COLO668 (cell line): Measurements from ENCODE around the gene SDHA.
A peak's percentile ranks its signal among the peaks of the same experiment; 100 is the strongest.

Source experiments
- DNase-seq: peaks from one replicate; lab custom pipeline; 2025; ENCODE audit not compliant: unreplicated experiment; lab: John Stamatoyannopoulos, UW

SDHA gene

DNA sequence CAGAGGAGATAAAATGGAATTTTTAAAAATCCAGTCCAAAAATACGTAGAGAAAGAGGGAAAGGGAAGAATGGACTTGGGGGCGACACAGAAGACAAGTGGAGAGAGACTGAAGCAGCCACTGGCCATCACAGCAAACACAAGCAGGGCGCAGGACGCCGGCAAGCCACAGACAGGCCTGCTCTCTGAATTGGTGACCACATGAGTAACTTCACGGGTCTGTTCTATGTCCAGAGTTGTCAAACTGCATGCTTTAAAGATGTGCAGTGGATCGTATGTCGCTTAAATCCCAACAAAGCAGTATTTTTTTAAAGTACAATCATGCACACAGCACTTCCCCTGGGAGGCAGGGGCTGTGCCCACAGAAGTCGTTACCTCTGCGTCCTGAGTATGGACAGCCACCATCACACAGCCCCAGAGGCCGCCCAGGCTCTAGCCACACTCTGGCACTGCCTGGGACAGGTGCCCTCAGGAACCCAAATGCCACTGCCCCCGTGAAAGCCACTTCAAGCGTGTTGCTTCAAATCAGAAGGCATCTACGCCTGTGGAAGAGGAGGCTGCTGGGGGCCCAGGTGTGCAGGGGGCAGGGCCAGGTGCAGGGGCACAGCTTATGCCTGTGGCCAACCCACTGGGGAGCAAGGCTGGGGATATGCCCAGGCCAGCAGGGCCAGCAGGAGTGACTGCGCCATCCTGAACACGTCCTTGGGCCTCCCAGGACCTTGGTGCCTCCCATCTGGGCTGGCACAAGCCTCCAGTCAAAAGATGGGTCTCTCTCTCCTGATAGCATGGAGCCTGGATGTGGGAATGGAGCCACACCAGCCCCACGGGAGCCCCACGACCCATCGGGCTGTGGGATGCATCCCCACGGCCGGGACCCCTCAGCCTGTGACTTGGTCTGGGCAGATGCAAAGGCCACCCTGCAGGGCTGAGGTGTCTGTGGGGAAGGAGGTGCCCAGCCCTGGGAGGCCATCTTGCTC is 32.7 kb upstream of the SDHA start:
- DNase-seq = no peak

DNA sequence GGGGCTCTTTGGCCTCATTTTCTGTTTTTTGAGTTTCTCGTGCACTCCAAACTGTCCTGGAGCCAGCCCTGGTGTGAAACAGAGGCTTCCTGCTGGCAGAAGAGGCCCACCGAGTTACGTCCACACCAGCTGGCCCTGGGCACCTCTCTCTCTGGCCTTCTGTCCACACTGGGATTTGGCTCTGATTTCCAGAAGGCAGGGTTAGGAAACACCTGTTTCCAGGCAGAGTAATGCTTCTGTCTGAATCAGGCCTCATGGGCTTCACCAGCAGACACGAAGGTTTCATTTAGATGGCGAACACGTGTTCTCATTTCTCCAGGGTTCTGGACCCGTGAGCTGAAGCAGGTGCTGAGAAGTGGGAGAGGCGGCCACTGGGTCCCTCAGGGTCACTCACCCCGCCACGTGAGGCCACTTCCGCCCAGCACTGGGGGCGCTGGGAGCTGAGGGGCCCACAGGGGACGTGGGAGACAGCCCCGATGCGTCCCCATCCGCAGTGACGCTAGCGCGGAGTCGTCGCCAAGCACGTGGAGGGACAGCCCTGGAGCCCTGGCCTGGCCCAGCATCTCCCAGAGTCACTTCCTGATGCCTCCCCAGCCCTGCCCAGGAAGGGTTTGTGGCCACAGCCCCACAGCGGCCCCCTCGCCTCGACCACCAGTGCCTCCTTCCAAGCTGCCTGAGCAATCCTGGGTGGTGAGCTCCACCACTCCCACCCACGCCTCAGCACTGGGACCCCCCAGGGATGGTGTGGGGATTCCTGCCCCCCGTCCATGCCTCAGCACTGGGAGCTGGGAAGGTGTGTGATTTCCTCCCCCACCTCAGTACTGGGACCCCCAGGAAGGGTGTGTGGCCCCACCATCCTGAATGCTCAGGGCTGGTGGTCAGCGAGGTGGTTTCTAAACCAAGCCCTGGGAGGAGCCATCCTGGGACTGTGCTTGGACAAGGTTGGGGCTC is 31.8 kb upstream of the SDHA start:
- DNase-seq = no peak

DNA sequence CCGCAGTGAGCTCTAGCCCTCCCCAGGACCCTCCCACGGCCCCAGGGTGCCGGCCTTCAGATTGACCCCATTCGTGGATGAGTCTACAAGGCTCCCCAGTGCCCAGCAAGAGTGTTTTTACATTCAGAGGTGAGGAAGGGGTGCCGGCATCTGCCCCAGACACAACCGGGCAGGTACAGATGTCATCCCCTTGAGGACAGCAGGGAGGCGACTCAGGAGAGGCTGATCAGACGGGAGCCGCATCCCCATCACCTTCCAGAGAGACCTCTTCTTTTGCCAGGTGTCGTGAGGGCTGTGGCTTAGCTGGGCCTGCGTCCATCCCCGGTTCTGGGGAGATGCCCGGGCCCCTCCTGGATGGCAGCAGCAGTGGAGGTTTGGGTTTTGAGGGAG is 31.1 kb upstream of the SDHA start:
- no peak for DNase-seq

DNA sequence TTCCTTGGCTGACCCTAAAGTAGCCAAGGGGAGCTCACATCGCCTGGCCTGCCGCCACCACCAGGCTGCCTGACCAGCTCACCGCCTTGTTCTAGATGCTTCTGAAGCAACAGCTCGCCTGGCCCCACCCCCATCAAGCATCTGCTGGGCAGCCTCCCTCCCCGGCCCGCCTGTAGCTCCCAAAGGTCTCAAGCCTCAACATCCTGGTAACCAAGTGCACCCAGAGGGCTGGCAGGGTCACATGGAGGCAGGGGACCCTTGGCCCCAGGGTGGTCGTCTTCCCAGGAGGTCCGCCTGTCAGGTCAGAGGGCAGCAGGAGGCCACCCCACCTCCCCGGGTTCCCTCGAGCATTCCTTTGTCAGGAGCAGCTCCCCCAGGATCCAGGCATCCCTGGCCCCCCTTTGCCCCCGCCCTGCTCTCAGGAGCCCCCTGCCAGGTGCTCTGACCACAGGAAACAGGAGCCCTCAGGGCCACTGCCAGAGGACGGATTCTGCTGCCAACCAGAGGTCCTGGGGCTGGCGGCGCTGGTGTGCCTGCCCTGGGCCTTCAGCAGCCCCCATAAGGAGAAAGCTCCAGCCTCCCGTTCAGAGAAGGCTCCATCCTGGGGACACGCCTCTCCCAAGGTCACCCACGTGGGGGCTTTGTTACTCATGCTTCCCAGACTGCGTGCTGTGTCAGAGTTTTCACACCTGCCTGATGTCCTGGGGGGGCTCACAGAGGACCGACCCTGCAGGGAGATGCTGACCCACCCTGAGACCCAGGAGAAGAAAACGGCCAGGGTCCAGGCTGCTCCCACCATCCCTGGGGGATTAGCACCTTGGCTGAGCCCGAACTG is 30.3 kb upstream of the SDHA start:
- DNase-seq = no peak

DNA sequence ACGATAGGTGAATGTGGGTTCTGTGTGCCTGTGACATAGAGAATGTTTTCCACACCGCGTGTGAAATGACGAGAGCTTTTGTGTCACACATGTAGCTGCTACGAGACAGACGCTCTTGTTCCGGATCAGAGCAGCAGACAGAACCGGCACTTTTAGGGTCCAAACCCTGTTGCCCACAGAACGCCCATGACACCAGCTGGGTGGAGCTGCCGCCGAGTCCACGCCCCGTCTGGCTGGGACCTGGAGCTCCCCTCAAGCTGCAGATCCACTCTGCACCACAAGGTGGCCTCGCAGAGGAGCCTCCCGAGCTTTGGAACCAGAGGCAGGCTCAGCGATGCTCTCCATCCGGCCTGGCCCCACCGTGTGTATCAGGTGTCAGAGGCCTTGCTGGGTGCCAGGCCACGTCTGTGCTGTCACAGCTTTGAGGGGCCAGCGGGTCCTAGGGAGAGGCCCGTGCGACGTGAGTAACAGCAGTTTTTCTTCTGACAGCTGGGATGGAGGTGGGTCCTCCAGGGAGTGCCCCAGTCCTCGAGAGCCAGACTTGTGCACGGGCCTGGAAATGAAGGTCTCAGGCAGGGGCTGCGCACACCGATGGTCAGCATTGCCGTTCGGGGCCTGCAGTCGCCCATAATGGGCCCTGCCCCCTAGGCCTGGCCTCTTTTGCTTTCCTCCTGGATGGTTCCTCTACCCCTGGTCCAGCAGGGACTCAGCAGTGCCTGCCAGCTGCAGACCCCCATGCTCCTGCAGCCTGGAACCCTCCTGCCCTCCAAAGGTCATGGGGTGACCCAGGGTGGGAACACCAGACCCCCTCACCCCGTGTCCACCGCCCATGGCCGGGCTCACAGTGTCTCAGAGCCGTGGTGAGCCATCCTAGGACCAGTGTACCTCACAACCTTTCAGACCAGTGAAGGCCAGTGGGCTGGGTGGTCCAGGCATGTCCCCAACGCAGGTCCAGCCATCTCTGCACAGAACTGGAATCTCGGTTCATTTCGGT is 29.3 kb upstream of the SDHA start:
- peak; percentile 96 for DNase-seq

DNA sequence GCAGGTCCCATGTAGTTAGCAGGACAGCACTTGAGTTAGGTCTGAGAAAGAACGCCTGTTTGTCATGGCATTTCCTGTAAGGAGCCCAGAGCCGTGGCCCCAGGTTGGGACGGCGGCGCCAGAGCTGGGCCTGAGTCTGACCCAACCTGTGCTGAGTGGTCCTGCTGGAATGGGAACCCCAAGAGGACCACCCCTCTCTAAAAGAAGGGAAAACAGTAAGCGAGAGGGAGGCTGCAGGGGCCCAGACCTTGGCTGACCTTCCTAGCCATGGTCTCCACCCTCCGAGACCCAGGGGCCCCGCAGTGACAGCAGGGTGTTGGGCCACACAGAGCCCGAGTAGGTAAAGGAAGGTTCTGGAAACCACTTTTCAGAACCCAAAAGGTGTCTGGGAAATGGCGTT is 28.6 kb upstream of the SDHA start:
- DNase-seq = no peak

DNA sequence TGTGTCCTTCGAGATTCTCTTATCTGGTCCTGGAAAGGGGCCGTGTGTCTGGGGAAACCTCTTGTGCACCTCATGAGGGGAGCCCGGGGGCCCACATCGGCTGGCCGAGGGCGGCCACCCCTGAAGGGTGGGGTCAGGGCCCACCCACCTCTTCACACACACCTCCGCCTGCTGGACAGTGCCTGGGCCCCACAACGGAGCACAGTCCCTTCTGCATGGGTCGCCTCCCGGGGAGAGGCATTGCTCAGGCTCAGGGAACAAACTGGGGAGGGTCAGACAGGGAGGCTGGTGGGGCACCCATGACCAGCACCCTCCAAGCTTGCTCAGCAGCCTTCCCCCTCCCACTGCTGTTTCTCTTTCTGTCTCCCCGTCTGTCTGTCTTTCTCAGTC is 28.1 kb upstream of the SDHA start:
- DNase-seq = no peak

DNA sequence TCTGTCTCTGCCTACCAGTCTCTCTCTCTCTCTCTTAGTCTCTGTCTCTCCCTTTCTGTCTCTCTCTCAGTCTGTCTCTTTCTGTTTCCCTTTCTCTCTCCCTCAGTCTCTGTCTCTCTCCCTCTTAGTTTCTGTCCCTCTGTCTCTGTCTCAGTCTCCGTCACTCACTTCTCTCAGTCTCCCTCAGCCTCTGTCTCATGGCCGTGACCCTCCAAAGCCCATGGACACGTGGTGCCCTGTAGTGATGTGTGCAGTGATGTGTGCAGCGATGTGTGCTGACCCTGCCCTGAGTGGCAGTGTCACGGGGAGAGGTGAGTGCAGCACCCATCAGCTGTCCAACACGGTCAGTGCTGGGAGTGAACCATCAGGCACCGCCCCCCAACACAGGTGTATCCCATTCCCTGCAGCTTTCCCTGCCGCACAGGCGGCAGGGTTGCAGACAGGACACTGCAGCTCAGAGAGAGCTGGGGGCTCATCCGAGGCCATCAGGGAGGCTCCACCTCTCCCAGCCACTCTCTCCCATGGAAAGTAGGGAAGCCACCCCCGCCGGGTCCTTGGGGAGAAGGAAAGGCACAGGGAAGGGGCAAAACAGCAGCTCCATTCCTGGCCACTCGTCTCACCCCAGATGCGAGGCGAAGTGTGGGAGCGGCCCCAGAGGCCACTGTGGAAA is 27.6 kb upstream of the SDHA start:
- DNase-seq = peak; percentile 61

DNA sequence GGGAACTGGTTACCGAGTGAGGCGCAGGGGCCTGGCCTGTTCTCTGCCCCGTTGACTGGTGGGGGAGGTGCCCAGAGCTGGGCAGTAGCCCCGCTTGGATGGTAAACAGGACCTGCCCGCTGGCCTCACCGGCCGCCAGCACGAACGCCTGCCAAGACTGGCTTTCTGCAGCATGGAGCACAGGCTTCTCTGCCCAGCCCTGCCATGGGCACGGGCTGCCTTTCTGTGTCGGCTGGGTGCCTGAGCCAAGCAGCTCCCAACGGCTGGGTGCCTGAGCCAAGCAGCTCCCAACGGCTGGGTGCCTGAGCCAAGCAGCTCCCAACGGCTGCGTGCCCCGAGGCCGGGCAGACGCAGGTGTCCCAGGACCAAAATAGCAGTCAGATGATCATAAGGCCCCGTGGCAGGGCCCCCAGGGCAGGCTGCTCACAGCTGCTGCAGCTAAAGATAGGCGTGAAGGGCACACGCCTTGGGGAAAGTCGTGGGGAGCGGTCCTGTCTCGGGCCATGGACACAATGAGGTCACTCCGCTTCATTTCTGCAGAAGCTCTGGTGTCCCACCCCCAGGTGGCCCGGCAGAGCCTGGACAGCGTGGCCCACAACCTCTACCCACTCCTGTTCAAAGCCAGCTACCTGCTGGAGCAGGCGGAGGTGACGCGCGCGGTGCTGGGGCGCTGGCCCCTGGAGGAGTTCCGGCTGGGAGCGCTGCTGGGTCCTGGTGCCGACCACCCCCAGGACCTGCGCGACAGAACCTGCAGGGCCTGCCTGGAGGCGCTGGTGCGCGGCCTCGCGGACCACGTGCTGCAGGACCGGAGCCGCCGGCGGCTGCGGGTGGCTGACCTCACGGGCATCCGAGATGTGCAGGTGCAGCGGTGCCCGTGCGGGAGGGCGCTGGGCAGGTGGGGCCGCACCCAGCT is 26.8 kb upstream of the SDHA start, which contains the start of gene LRRC14B:
TSS of gene LRRC14B (plus strand) at position 460 of the 913 bp plus-strand sequence. CDS start at position 504, 44 bp downstream.
- DNase-seq = peak; percentile 85

DNA sequence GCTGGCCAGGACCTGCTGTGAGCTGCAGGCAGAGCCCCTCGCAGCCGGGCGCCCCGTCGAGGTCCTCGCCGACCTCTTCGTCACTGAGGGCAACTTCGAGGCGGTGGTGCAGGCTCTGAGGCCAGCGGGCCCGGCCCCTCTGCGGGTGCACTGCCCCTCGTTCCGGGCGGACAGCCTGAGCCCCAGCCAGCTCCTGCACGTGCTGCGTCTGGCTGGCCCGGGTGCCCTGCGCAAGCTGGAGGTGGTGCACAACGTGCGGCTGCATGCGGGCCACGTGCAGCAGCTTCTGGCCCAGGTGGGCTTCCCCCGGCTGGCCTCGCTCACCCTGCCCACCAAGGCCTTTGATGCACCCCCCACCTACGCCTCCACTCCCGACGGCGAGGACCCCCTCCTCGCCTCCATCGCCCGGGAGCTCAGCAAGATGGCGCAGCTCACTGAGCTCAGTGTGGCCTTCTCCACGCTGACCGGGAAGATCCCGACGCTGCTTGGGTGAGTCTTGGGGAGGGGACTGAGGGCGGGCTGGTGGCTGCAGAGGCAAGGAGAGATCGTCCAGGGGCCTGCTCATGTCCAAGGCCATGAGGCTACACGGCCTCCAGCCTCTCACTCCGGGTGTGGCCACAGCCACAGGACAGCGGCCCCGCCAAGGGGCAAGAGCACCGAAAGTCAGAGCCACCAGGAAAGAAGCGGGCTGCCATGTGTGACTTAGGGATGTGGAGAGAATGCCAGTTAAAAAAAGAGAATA is 26.0 kb upstream of the SDHA start:
- DNase-seq = no peak

DNA sequence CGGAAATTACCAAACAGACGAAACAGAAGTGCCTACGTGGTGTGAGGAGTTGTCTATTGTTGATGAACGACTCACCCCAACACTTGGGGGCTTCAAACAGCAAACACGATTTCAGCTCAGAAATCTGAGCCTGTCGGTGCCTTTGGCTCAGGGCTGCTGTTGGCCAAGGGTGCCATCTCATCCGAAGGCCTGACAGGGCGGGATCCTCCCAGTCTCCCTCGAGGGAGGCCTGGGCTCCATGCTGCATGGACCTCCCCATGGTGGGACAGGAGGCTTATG is 25.5 kb upstream of the SDHA start:
- no peak for DNase-seq

DNA sequence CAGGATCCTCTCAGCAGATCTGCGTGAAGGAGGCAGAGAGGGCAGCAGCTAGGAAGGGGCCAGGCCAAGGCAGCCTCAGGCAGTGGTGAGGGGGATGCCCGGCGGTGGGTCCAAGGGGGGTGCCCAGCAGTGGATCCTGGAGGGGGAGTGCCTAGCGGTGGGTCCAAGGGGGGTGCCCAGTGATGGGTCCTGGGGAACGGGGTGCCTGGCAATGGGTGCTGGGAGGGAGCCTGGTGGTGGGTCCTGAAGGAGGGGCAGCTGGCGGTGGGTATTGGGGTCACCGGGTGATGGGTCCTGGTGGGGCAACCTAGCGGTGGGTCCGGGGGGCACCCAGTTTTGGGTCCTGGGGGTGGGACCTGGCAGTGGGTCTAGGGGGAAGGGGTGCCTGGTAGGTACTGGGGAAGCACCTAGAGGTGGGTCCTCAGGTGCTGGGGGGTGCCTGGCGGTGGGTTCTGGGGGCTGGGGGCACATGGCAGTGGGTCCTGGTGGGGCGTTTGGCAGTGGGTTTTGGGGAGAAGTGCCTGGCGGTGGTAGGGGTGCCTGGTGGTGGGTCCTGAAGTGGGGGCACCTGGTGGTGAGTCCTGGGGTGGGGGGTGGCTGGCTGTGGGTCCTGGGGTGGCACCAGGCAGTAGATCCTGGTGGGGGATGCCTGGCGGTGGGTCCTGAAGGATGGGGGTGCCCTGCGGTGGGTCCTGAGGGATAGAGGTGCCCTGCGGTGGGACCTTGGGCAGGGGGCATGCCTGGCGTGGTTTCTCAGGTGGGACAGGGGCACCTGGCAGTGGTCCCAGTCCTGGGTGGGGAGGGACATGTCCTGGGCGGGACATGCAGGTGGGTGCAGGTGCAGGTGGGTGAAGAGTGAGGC is 24.9 kb upstream of the SDHA start:
- no peak for DNase-seq

DNA sequence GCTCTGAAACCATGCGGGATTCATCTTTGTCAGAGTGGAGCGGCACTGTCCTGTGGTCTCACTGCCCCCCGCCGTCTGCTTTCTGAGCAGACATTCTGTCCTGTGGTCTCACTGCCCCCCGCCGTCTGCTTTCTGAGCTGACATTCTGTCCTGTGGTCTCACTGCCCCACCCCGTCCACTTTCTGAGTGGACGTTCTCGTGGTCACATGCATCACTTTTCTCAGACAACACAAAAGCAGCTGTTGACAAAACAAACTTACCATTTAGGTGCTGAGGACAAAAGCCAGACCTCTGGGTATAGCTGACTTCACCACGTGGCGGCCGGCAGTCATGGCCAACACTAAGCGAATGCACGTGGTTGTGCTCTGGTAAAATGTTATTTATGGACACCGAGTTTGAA is 24.0 kb upstream of the SDHA start:
- DNase-seq = no peak

DNA sequence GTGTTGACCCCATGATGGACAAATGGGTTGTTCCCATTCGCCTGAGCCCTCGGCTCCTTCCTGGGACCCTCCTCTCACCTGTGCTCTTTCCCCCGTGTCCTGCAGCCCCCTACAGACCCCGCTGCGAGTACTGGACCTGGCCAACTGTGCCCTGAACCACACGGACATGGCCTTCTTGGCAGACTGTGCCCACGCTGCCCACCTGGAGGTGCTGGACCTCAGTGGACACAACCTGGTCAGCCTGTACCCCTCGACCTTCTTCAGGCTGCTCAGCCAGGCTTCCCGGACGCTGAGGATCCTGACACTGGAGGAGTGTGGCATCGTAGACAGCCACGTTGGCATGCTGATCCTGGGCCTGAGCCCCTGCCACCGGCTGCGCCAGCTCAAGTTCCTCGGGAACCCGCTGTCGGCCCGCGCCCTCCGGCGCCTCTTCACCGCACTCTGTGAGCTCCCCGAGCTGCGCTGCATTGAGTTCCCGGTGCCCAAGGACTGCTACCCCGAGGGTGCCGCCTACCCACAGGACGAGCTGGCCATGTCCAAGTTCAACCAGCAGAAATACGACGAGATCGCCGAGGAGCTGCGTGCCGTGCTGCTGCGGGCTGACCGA is 23.4 kb upstream of the SDHA start:
- no peak for DNase-seq

DNA sequence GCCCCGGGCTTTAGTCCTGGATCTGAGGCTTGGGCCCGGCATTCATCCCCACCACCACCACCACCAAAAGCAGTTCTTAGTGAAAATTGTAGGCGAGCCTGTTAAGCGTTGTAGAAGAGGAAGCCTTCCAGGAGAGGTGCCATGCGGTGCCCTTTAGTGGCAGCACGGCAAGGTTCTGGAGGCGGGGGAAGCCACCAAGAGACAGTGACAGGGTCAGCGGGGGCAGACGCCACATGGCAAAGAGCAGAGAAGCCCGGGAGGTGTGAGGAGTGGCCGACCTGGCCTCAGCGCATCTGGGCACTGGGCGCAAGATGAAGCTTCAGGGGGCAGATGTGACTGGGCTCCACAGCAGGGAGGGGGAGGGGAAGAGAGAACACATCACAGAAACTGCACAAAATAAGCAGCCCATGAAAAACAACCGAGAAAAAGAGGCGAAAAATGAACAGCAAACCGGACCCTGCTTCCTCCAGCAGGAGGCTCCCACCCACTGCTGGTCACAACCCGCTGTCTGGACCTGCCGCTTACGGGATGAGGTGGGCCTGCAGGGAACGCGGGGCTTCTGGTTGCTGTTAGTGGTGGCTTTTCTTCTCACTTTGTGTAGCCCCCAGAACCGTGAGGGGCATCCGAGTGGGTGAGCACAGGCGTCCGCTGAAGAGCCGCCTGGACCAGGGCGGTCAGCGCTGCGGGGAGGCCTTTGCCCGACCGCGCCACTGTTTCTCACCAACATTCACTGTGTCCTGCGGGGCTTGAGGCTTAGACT is 22.5 kb upstream of the SDHA start:
- no peak for DNase-seq

DNA sequence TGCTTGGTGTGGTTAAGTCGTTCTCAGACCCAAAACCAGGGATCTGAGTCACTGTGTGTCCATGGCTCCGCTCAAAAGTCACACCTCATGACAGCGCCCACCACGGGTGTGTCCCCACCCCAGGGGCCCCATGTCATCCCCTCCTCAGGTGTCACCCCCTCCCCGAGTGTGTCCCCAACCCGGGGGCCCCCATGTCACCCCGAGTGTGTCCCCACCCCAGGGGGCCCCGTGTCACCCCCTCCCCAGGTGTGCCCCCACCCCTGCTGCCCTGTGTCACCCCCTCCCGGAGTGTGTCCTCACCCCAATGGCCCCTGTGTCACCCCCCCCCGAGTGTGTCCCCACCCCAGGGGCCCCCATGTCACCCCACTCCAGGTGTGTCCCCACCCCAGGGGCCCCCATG is 21.8 kb upstream of the SDHA start:
- DNase-seq = no peak
